Suppressor macrophage (primary cell): ENCODE data around the gene HECW1.
"Not testable (repeated sequence)": the region's sequence is repeated elsewhere in the genome, so short reads cannot be mapped to it uniquely, and the experiment has no call there.

Source experiments
- DNase-seq, 4 experiments: peaks; one replicate each; pipeline ENCODE4 v3.0.0-alpha.2; 2020 to 2022

HECW1 gene

DNA sequence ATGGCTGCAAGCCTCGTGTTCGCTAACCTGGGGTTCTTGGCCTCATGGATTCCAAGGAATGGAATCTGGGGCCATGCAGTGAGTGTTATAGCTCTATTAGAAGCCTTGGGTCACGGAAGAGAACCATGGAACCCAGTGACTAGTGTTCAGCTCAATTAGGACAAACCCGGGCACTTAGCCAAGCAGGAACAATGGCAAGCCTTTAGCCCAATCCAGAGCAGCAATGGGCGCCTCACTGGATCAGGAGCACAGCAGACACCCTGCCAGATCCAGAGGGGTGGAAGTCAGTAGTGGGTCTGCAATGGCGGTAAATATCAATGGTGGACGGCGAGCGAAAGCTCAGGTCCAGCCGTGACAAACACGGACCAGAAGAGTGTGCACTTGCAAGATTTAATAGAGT, 98.1 kb downstream of the HECW1 start:
- DNase-seq: not testable (repeated sequence)

DNA sequence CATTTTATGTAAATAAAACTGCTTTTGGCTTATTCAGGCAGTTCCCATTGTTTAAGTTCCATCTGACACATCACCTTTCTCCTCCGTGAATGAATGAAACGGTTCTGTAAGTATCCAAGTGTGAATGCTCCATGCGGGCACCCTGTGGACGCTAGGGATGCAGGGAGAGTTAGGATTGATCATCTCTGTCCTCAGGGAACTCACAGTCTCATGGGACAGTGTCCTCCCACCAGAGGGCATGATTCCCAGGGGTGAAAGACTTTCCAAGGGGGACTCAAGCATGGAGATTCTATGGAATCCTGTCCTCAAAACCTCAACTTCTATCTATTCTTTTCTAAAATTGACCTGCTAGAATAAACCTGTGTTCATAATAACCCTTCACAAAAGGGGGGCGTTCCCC, 98.8 kb downstream of the HECW1 start:
- no peak for DNase-seq

DNA sequence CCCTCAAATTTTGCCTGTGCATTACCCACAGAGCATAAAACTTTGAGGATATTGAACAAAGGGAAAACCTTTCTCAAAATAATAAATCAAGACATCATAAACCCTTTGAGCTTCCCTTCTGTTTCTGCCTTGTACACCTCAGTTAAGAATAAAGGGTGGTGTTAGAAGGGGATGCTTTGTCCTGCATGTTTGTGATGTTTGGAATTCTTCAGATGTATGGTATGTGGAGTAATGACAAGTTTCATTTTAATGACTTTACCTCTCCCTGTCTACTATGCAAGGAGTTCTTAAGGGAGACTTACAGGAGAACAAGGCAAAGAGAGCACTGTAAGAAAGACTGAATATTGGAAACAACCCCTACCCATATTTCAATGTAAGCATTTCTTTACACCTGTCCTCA, 99.2 kb downstream of the HECW1 start:
- DNase-seq: no peak

DNA sequence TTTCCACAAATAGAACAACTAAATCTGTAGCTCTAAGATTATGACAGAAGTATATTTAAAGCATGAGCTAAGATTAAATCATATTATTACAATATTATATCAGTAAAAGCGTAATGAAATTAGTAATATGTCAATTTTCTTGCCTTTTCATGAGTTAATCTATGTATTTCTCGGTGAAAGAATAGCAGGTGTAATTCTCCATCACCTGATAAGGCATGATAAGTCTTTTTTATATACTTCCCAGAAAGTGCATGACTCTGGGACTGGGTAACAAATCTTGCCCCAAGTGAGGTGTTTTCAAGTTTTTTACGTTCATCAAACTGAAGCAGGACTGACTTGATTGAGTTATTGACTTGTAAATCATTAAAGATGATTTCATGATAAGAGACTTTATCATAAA, 100.5 kb downstream of the HECW1 start:
- no peak for DNase-seq

DNA sequence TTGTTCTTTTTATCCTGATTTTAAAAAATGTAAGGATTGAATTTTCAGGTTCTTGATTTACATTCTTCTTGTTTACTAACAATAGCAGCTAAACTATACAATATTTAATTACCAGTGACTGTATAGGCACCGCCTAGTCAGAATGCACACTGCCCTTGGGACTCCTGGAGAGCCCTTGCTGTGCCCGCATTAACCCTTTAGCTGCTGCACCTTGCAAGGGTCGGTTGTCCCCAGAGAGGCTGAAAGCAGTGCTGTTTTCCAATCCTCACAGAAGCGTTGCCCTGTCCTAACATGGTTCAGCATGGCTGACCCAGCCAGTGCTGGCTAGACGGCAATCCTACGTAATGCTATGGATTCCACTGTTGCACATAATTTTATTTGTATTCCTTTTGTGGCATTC, 102.6 kb downstream of the HECW1 start:
- no peak for DNase-seq

DNA sequence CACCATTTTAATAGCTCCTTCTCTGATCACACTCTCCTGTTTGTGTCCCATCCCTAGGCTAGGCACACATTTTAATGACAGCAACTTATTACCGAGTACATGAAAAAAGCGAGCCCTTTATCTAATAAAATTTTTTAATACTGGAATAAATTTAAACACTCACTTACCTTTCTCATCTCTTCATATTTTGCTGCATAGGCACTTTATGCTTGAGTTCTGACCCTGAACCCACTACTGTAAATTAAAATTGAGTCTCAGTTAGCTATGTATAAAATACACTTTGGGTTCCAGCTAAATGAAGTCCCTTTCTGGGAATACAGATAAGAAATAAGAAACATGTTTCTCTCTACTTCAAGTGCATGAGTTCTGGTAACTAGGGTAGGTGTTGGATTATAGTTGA, 104.6 kb downstream of the HECW1 start:
- no peak for DNase-seq

DNA sequence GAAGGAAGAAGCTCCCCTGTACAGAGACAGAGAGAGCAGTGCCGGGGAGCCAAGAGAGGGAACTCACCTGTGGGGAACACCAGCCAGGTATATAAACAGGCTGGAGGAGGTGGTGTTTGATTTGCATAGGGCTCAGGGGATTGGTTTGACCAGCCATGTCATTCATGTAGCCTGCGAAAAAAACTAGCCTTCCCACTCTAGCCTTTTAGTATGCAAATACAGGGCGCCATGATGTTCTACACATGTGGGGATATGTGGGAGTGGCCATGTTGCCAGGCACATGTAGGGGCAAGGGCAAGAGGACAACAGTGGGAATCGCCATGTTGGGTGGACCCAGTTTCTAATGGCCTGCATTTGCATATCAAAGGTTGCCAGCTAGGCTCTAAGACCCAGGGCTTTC, 106.5 kb downstream of the HECW1 start:
- DNase-seq: not testable (repeated sequence)

DNA sequence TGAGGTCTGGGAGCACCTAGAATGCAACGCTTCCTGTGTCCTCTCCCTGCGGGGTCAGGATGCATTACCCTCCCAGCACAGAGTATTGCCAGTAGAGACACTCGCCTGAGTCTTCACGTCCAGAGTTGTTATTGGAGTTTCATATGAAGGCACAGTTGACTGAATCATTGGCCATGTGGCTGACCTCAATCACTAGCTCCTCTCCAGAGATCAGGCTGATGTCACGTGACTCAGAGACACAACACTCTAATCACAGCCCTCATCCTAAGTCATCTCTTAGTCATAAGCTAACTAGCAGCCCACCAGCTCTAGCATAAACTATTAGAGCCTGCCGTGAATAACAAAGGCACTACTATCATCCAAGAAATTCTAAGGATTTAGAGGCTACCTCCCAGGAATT, 107.8 kb downstream of the HECW1 start:
- DNase-seq: peak in 2 of 4 experiments; percentile 17 to 26

DNA sequence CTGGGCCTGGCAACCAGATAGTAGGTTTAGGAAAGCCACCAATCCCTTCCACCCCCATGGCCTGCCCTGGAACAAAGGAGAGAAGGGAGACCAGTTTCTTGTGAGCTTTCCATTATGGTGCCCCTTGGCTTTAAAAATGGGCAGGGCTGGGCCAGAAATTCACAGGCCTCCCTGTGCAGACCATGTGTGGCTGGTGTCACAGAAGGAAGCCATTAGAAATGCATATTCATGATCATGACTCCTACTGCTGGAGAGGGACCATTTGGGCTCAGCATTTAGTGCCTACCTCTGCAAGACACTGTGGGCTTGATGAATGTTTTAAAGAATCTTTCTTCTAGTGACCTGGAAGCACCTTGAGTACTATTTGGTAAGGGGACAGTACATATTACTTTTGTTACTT, 108.3 kb downstream of the HECW1 start:
- DNase-seq: no peak

DNA sequence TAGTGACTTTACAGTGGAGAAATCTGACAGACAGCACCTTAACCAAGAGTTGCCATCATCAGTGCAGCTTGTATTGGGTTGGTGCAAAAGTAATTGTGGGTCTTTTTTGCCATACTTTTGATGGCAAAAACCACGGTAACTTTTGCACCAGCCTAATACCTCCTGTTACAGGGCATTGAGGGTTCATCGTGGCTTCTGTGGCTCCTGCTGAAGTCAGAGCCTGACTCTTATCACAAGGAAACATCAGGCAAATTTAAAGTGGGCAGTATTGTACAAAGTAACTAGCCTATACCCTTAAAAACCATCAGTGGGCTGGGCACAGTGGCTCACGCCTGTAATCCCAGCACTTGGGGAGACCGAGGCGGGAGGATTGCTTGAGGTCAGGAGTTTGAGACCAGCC, 117.4 kb downstream of the HECW1 start:
- DNase-seq: no peak

DNA sequence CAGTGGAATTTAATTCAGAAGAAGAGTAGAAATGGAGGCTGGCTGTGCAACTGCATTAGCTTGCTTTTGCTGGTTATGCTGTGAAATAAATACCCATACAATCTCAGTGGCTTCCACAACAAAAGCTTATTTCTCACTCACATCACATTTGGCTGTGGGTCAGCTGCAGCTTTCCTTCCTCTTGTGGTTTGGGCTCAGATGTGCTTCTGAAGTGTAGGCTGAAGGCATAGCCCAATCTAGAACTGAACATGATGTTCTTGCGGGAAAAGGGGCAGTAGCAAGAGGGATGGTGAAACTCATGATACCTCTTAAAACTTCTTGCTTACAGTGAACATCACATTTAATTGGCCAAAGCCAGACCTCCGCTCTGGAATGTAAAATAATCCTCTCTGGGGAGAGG, 119.9 kb downstream of the HECW1 start:
- no peak for DNase-seq

DNA sequence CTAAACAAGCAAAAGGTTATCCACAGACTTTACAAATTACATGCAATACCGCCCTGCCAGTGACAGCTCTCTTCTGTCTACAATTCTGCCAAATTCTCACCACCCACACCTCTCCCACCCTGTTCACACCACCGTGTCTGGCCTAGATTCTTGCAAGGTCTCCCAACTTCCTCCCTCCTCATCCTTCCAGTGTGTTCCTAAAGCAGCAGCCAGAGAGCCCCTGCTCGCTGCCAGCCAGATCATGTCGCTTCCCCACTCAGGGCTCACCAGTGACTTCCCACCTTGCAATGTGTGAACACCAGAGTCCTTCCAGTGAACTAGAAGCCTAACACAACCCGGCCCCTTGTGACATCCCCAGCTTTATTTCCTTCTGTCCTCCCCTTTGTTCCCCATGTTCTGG, 121.6 kb downstream of the HECW1 start:
- no peak for DNase-seq

DNA sequence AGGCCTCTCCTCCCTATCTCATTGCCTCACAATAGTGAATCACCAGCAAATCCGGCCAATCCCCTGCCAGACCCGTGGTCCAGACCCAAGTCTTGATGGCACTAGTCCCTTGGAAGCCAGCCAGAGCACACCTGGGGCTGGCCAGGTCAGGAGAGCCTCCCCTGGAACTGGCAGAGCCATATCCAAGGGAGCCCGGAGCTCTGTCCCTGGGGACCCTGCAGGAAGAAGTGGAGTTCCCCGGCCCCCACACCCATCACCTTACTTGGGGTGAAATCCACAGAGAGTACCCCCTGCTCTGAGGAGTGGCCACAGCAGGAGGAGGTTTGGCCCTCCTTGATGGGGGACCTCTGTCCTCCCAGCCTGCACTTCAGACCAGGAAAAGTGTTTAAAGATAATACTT, 122.5 kb downstream of the HECW1 start:
- DNase-seq: no peak

DNA sequence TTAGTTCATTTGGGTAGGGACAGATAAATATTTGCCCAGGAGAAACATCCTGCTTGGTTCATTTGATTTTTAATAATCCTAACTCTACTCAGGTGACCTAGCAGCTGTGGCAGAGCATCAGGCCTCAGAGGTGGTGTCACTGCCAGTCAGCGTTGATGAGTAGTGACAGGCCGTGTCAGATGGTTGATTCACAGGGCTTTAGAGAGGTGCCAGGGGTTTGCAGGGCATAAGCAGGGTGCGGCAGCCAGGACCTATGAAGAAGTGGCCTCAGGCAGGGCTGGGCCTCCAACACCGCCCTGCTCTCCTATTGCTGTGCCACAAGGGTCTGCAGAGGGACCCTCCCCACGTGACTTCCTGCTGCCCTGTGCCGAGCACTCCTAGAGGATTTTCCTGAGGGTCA, 128.1 kb downstream of the HECW1 start:
- DNase-seq: no peak

DNA sequence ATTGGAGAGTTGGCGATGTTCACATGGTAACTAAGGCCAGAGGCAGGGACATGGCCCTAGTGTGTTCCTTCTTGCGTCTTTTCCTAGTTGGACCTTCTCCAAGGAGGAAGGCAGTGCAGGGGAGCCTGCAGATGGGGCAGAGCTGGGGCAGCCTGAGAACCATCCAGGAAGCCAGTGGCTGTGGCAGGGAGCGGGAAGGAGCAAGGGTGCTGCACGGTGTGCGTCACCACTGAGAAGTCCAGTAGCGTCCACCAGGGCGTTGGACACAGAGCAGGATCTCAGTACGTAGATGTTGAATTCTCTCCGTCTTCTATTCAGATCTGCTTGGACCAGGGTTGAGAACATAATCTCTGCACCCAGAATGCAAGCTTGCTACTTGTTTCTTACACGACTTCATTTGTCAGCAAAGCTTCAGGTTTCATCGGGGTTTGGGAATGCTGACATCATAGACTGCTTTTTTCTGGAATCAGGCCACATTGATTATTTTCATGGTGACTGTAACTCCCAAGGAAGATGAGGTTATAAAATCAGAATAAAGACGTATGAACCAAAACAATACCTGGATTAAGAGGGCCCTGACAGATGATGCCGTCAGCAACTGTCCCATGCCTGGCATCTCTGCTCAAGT, 130.3 kb downstream of the HECW1 start:
- DNase-seq: no peak

DNA sequence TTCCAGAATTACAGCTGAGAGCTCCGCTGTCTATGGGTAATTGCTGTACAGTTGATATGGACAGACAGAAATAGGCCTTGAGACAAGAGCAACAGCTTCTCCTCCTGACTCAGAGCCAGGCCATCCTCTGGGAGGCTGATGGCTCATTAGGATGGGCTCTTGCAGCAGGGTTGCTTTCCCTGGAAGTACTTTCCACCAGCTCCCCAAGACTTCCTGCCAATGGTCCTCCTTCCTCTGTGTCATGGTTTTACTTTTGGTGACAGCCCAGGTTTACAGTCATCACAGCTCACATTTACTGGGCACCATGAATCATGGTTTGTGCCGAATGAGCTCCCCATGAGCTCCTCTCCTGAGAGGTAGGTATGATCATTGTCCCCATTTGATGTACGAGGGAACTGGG, 131.8 kb downstream of the HECW1 start:
- no peak for DNase-seq

DNA sequence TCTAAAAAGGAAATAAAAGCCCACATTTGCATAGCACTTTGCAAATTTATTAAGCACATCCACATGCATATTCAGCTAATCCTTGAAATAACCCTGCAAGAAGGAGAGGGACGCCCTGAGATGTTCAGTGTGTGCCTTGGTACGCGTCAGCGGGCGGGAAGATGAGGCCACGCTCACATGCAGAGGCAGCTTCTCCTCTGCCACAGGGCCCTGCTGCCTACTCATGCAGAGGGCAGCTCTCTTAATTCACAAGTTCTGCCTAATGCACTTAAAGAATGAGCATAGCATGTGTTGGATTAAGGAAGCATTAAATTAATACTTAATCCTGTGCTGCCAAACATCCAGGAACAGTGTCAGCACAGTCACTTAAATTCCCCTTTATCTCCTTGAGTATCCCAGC, 132.3 kb downstream of the HECW1 start:
- DNase-seq: peak in 1 of 4 experiments; percentile 6

DNA sequence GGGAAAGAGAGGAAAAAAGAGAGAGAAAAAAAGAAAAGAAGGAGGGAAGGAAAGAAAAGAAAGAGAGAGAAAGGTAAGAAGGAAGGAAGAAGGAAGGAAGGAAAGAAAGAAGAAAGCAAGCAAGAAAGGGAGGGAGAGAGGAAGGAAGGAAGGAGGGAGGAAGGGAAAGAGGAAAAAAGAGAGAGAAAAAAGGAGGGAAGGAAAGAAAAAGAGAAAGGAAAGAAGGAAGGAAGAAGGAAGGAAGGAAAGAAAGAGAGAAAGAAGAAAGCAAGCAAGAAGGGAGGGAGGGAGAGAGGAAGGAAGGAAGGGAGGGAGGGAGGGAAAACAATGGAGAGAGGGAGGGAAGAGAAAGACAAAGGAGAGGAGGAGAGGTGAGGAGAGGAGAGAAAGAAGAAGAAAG, 135.3 kb downstream of the HECW1 start:
- DNase-seq: no peak

DNA sequence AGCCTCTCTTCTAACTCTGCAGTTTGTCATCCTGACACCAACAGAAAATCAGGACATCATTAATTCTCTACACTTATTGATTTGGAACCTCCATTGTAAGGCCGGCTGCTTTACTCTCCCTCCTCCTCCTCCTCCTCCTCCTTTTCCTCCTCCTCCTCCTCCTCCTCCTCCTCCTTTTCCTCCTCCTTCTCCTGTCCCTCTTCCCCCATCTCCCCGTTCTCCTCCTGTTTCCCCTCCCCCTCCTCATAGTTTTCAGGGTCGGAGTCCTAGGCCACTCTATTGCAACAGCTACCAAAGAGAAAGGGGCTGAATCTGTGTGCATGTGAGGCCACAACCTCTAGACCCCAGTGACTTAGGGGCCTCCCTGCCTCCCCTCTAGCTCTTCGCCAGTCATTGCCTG, 136.1 kb downstream of the HECW1 start:
- DNase-seq: no peak

DNA sequence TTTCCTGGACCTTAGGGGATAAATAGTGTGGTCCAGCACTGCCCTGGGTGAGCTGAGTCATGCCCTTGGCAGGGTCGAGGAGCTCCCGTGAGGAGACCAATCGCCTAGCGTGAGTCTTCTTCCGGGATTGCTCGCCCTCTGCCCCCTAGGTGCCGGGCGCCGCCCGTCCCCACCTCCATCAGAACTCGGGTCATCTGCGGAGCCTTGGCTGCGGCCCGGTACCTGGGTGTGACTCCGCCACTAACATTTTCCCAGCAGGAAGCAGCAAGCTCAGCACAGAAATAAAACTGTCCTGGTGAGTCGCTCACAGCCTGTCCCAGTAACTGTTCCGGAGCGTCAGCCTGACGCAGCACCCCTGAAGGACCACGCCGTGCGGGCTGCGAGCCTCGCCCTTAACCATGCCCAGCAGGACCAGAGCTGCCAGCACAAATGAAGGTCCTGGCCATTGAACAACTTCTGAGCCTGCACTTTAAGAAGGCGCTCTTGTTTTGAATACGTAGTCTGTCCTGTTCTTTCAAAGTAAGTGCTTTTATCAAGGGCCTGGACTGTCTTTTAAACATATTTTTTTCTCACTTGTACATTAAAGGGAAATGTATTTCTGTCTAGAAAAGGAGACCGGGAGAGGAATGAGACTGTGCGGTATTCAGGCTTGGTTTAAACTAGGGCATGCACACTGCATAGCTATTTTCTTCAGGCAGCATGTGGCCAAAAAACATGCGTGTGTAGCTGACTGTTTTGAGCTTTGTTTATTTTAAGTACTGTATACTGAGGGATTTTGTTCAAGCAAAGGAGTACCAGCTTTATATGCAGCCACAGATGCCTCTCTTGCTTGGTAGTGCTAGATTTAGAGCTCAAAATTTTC, 136.7 kb downstream of the HECW1 start:
- no peak for DNase-seq

DNA sequence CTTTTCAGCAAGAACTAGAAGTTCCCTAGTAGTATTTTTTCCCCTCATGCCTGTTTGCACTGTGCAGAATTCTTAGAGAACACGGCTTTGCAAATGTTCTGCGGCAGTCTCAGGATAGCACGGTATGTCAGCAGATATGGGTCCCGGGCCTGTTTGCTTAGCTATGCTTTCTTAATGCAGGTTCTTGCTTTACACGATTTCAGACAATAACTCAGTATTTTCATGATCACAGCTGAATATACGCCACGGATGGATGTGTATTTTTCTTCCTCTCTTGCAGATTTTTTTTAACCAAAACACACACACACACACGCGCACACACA, 137.3 kb downstream of the HECW1 start:
- no peak for DNase-seq

DNA sequence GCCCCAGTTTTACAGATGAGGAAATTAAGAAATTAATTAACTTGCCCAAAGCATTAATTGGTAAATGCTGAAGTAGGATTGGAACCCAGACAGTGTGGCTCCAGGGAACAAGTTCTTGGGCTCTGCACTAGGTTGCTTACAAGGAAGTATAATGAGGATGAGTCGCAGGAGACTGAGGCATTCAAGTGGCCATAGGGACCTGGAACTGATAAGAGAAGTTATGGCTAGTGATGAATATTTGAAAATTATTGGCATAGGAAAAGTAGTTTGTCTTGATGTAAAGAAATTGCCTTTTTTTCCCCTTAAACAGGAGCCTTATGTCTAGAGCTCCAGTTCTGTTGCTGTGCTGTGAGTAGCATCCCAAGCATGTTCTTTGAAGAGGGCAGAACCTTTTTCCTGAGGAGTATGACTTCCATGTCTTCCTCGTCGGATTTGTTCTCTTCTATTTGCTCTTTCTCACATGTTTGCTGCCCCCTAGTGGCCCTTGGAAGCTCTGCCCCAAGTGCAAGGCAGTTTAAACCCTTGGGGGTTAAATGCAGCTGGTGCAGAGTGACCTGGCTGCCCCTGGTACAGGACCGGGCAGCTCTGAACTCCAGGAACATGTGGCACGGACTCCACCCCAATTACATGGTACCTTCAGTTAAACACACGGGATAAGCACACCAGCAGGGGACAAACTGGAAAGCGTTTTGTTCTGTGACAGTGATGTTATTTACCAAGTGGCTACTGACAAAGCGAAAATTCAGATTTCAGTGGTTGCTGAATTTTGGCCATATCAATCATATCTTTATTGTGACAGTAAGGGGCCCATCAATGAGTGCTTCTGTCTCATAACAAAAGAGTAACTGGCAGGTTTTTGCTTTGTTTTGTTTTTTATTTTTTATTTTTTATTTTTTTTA, 148.8 kb downstream of the HECW1 start:
- peak; percentile 85 to 94 (median 86) for DNase-seq

DNA sequence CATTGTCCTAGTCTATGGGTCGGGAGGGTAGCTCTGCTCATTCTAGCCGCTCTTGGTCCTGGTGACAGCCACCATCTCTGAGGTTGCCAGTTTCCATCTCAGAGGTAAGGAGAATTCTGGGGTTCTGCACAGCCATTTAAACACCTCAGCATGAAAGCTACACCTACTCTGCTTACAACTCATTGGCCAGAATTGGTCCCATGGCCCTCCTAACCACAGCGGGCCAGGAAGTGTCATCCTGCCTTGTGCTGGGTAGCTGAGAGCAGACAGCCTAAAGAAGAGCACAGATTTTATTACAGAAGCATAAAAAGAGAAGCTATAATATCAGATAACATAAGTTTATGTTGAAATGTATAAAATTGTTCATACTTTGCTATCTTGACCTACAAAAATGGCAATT, 152.7 kb downstream of the HECW1 start:
- no peak for DNase-seq
